ENCODE measurements around the gene GEMIN4. TPM values are rescaled to one million over a fixed set of nuclear protein-coding genes. Genes with fewer than 3 reads are reported as not detected.

GEMIN4 gene
- total and polyA plus RNA-seq, 2 of the 4 experiments (the other 2 are of a cell fraction) = 16.5 to 20.4 TPM

GRCh38 chr17:725084-725483, 27.0 kb downstream of the GEMIN4 start:
- POLR2A ChIA-PET (ENCODE audit: unreplicated experiment) = no interaction called here
- Histone ChIP-seq H3K4me2 (ENCODE audit: low read depth, low read length) (no peak overlapping the region), H3K4me1 (ENCODE audit: control insufficient read depth, insufficient read depth, low read length) (peaks cover 4% of the 10 kb centered on the region; the same call in 1 of the 2 replicates), H4K91ac (ENCODE audit: insufficient read depth, low read depth, low read length) (no peak overlapping the region), H3K4ac (ENCODE audit: low read depth, low read length) (no peak overlapping the region), H3K9me1 (ENCODE audit: insufficient read depth, low read length) (peaks cover 7% of the 10 kb centered on the region; the same call in 1 of the 2 replicates), H3K56ac (ENCODE audit: extremely low read depth, insufficient read depth, low read length) (no peak overlapping the region), H3K36me3 (ENCODE audit: control insufficient read depth, insufficient read depth, low read length) (no peaks in the 10 kb centered on the region), H2BK20ac (ENCODE audit: low read depth, low read length) (no peak overlapping the region), H2AFZ (replicated peaks; ENCODE audit: low read length, poor library complexity) (no peak overlapping the region), H3K18ac (ENCODE audit: low read depth, low read length) (no peak overlapping the region), H2BK120ac (ENCODE audit: low read depth, low read length) (no peak overlapping the region), H2BK15ac (ENCODE audit: low read depth, low read length) (no peak overlapping the region), H3K79me1 (ENCODE audit: low read depth in 1 of 2, low read length in 2 of 2) (peaks cover 0 to 19% of the 10 kb centered on the region in 2 experiments; a peak in 3 of 4 replicates), H3K23ac (ENCODE audit: low read depth, low read length) (no peak overlapping the region), H3K27ac (ENCODE audit: insufficient read depth, low read length) (no peak overlapping the region), H2AK9ac (replicated peaks; ENCODE audit: low read depth, low read length, poor library complexity) (no peak overlapping the region), H4K20me1 (ENCODE audit: insufficient read depth, low read length) (peaks cover 4% of the 10 kb centered on the region; the same call in 1 of the 2 replicates), H3K14ac (replicated peaks; ENCODE audit: low read depth, low read length) (no peak overlapping the region), H3K4me3 (ENCODE audit: insufficient read depth, low read depth, low read length) (no peak overlapping the region), H3K9ac (ENCODE audit: low read depth, low read length) (no peak overlapping the region), H4K8ac (ENCODE audit: low read depth in 2 of 2, low read length in 2 of 2) (no peak overlapping the region), H4K5ac (ENCODE audit: low read depth, low read length) (no peak overlapping the region), H3K27me3 (ENCODE audit: control insufficient read depth, insufficient read depth, low read length) (no peaks in the 10 kb centered on the region), H3K9me3 (ENCODE audit: control insufficient read depth, insufficient read depth, low read length) (no peaks in the 10 kb centered on the region), H2BK5ac (ENCODE audit: low read depth, low read length, poor library complexity, severe bottlenecking) (no peak overlapping the region), H2AK5ac (ENCODE audit: low read depth, low read length) (no peak overlapping the region)
- no peak for TF ChIP-seq FOS (IDR thresholded peaks at IDR 0.05; ENCODE audit: low read depth, low read length)
- TF ChIP-seq SMC3 (IDR thresholded peaks at IDR 0.05; ENCODE audit: low read depth, low read length) = no peak
- no peak for TF ChIP-seq RAD21 (IDR thresholded peaks at IDR 0.05; ENCODE audit: low read length)
- TF ChIP-seq, protein P1, sequence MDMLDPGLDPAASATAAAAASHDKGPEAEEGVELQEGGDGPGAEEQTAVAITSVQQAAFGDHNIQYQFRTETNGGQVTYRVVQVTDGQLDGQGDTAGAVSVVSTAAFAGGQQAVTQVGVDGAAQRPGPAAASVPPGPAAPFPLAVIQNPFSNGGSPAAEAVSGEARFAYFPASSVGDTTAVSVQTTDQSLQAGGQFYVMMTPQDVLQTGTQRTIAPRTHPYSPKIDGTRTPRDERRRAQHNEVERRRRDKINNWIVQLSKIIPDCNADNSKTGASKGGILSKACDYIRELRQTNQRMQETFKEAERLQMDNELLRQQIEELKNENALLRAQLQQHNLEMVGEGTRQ (IDR thresholded peaks at IDR 0.05; ENCODE audit: low read depth, low read length) = no peak
- TF ChIP-seq NFE2L2 (IDR thresholded peaks at IDR 0.05; ENCODE audit: low read depth, low read length) = no peak
- TF ChIP-seq MAZ (IDR thresholded peaks at IDR 0.05; ENCODE audit: borderline replicate concordance, low read depth, low read length) = no peak
- dilution Hi-C loops (cut with HindIII; ENCODE audit: low sequenced_read_pairs, unreplicated experiment) (no loop called here), in situ Hi-C loops (cut with MboI; ENCODE audit: low sequenced_read_pairs) (no loop called here), intact Hi-C loops (cut with micrococcal nuclease) (no loop called here)
- 100% methylated on average over 4 of the region's 14 CpGs; no CpG with 5 or more reads in 1 of the 2 experiments for WGBS, 2 experiments (ENCODE audit: extremely low coverage in 2 of 2, insufficient read length in 1 of 2)
- CTCF ChIA-PET = no interaction called here
- DNase-seq (no peak), ATAC-seq (ENCODE audit: low read depth) (no peak)
- BruUV-seq (replicated peaks) = no TSS peak

All from IMR-90 (cell line).